HFFc6 (cell line): ENCODE measurements around the gene CHORDC1. TPM values are rescaled to one million over a fixed set of nuclear protein-coding genes. Genes with fewer than 3 reads are reported as not detected.

Experiments used
- DNase-seq: peaks from one replicate; pipeline ENCODE4 v3.0.0-alpha.2; 2018
- H3K27ac Mint-ChIP-seq: 2 replicates; pipeline ENCODE4 v1.8.0; 2020; ENCODE audit warnings: mild to moderate bottlenecking, mixed read lengths
- H3K27me3 Mint-ChIP-seq: 2 replicates; pipeline ENCODE4 v1.8.0; 2021; ENCODE audit warnings: mild to moderate bottlenecking, moderate library complexity, mixed read lengths; ENCODE audit not compliant: insufficient read depth
- H3K36me3 Mint-ChIP-seq: 2 replicates; pipeline ENCODE4 v1.8.0; 2021; ENCODE audit warnings: low read depth, mixed read lengths
- H3K4me1 Mint-ChIP-seq: 2 replicates; pipeline ENCODE4 v1.8.0; 2020; ENCODE audit warnings: low read depth, mixed read lengths
- H3K4me3 Mint-ChIP-seq: 2 replicates; pipeline ENCODE4 v1.8.0; 2020; ENCODE audit warnings: mild to moderate bottlenecking, moderate library complexity, mixed read lengths
- H3K9me3 Mint-ChIP-seq: 2 replicates; pipeline ENCODE4 v1.8.0; 2020; ENCODE audit warnings: mild to moderate bottlenecking, mixed read lengths
- CTCF ChIP-seq: fragments of 200-600 bp; sonication (generic); IDR thresholded peaks from 2 replicates; pipeline ENCODE4 v1.5.0; 2021; ENCODE audit warnings: antibody characterized with exemption, mild to moderate bottlenecking
- long read RNA-seq: library from polyadenylated mRNA; unstranded; transcript quantifications from one replicate; pipeline ENCODE4 v2.0.0, GENCODE V29; 2019
- total RNA-seq, 6 experiments: library from RNA; stranded (reverse); fragmentation: NEBNext Ultra II Directional; extraction: Animal tissue kit (Norgen Biotek cat#: 25700); gene quantifications; 2 replicates in 1 of 6; 3 replicates in 5 of 6; pipeline ENCODE4 v1.2.3, GENCODE V29; 2021

Gene CHORDC1
- total RNA-seq: 10 to 100 TPM; 45.3 to 65.4 (median 54.1) TPM
- long read RNA-seq, full-length matches to known transcripts: 38 of 51 reads
- long read RNA-seq, partial matches to known transcripts: 9 of 51 reads
- long read RNA-seq, other reads (novel, unspliced or antisense): 4 of 51 reads

- H3K4me3 Mint-ChIP-seq: peak within 1 kb of the TSS; percentile 100
Observed at GRCh38 chr11:90222459-90223247, at the start of gene CHORDC1. CHORDC1 (minus strand) TSS chr11:90223049; CDS start chr11:90222954, 95 bp downstream.

GRCh38 chr11:90257158-90257525 is 34.3 kb upstream of the CHORDC1 start:
- Mint-ChIP-seq H3K36me3 (no peaks in the 10 kb centered on the region), H3K27me3 (peaks cover 2% of the 10 kb centered on the region), H3K27ac (no peak overlapping the region), H3K4me1 (no peaks in the 10 kb centered on the region), H3K4me3 (no peak overlapping the region), H3K9me3 (no peaks in the 10 kb centered on the region)
- no peak for DNase-seq
- TF ChIP-seq CTCF: no peak

More at GRCh38 chr11:90222459-90223247, at the start of gene CHORDC1:
- TF ChIP-seq CTCF: no peak
- Mint-ChIP-seq H3K4me1 (peaks cover 37% of the 10 kb centered on the region), H3K36me3 (peaks cover 30% of the 10 kb centered on the region), H3K27me3 (no peaks in the 10 kb centered on the region; the same call in 1 of the 2 replicates), H3K9me3 (peaks cover 5% of the 10 kb centered on the region), H3K27ac (peak within 1 kb of the TSS; percentile 95)
- peak; percentile 77 for DNase-seq

- peaks cover 2% of the 10 kb centered on the region for H3K27me3 Mint-ChIP-seq
- no peaks in the 10 kb centered on the region for H3K4me1 Mint-ChIP-seq
- no peaks in the 10 kb centered on the region for H3K9me3 Mint-ChIP-seq
- no peak for DNase-seq
- H3K4me3 Mint-ChIP-seq: no peak overlapping the region
- no peak for TF ChIP-seq CTCF
- H3K27ac Mint-ChIP-seq: no peak overlapping the region
- no peaks in the 10 kb centered on the region for H3K36me3 Mint-ChIP-seq
Observed at GRCh38 chr11:90256404-90257157, 33.7 kb upstream of the CHORDC1 start.

- no peak for TF ChIP-seq CTCF
- H3K36me3 Mint-ChIP-seq: no peaks in the 10 kb centered on the region
- no peak overlapping the region for H3K4me3 Mint-ChIP-seq
- H3K9me3 Mint-ChIP-seq: no peaks in the 10 kb centered on the region
- H3K4me1 Mint-ChIP-seq: no peaks in the 10 kb centered on the region; the same call in 1 of the 2 replicates
- no peak overlapping the region for H3K27ac Mint-ChIP-seq
- DNase-seq: no peak
- peaks cover 2% of the 10 kb centered on the region for H3K27me3 Mint-ChIP-seq
Observed at GRCh38 chr11:90254065-90254464, 31.2 kb upstream of the CHORDC1 start.

GRCh38 chr11:90252053-90252452 is 29.2 kb upstream of the CHORDC1 start:
- no peaks in the 10 kb centered on the region for H3K36me3 Mint-ChIP-seq
- DNase-seq: no peak
- TF ChIP-seq CTCF: no peak

More at GRCh38 chr11:90252053-90252452, 29.2 kb upstream of the CHORDC1 start:
- Mint-ChIP-seq H3K27me3 (peaks cover 2% of the 10 kb centered on the region), H3K27ac (no peak overlapping the region), H3K9me3 (no peaks in the 10 kb centered on the region), H3K4me3 (no peak overlapping the region), H3K4me1 (no peaks in the 10 kb centered on the region; the same call in 1 of the 2 replicates)
